NCI-H82 treated with DMSO at 0.1 percent for 48 hours (cell line): ENCODE measurements around the gene PRKCQ.
A peak's percentile ranks its signal among the peaks of the same experiment; 100 is the strongest.

Source experiments
- DNase-seq: peaks from one replicate; lab custom pipeline; 2025; ENCODE audit not compliant: unreplicated experiment; lab: John Stamatoyannopoulos, UW

PRKCQ gene

DNA sequence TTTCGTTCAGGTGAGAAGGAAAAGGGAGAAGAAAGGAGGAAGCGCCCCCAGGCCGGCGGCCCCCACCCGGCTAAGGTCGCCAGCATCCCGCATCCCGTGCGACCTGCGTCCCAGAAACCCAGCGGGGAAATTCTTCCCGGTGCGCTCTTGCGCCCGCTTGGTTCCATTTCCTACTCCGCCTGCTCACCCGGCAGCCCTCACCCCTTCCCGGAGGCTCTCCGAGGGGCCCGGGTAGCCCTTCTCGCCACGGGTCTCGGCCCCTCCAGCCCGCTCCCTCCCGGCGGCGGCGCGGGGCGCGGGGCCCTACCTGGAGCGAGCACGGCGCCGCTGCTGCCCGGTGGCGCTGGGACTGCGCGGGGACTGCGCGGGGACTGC, at the start of gene PRKCQ:
Gene PRKCQ, minus strand, starts transcription at position 373 of the 375 bp plus-strand sequence. CDS start 65,141 bp downstream, outside the sequence.
- DNase-seq, result no peak

GRCh38 chr10:6625428-6625827, 45.4 kb upstream of the PRKCQ start:
- peak; percentile 15 for DNase-seq

DNA sequence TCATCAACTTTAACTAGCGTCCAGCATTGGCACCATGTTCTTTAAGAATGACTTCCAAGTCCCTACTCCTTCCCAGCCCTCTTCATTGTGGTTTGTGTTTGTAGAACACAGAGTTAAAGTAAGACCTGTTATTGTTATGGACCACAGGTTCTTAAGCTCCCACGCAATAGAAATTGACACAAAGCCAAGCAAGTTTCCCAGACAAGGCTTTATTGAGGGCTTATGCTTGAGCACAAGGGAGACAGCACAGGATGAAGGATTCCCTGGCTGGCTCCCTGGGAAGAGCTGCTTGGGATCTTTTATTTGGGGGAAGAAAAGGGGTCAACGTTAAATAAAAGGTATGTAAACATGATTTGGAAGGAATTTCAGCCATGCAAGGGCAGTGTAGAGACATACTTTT, 44.3 kb upstream of the PRKCQ start:
- no peak for DNase-seq

DNA sequence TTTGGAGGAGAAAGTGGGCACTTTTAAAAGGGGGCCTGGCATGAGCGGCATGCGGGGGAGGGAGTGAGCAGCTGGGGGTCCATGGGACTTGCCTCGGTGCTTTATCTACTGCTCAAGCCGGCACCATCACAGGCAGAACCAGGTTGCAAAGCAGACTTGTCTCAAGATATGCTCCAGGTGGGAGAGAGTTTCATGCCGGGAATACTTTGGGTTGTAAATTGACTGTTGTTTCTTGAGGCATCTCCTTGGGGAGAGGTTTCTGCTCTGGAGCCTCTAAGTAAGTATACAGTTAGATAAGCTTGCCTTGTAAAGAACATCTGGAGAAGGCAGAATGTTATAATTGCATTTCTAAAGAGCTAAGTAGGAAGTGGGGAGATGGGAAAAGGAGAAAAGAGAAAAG, 42.8 kb upstream of the PRKCQ start:
- no peak for DNase-seq

GRCh38 chr10:6621536-6621935, 41.5 kb upstream of the PRKCQ start:
- no peak for DNase-seq

DNA sequence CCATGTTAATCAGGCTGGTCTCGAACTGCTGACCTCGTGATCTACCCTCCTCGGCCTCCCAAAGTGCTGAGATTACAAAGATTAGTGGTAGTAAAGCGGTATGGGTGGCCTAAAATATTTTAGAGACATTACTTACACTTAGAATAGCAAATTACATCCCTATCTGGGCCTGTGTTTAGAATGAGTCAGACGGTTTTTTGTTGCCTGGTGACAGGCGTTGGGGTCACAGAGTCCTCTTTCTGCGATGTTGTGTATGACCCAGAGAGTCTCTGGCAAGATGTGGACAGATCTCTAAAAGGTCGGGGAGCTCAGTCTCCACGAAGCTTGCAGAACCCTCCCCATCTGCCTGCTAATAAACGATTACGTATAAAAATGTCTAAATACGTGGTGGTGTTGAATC, 39.6 kb upstream of the PRKCQ start:
- DNase-seq, result no peak

DNA sequence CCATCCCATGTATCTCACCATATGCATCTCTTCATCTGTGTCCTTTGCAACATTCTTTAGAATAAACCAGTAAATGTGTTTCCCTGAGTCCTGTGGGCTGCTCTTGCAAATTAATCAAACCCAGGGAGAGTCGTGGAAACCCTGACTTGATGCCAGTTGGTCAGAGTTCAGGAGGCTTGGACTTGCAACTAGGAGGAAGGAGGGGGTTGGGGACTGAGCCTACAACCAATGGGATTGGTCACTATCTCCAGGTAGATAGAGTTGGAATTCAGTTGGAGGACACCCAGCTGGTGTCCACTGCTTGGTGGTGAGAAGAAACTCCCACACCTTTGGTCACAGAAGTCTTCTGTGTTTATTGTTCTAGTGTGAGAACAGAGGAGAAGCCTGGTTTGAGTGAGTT, 38.3 kb upstream of the PRKCQ start:
- no peak for DNase-seq

- no peak for DNase-seq
Measured at GRCh38 chr10:6617309-6618076, 37.4 kb upstream of the PRKCQ start.

- DNase-seq, result no peak
Measured at GRCh38 chr10:6615971-6616370, 35.9 kb upstream of the PRKCQ start.

DNA sequence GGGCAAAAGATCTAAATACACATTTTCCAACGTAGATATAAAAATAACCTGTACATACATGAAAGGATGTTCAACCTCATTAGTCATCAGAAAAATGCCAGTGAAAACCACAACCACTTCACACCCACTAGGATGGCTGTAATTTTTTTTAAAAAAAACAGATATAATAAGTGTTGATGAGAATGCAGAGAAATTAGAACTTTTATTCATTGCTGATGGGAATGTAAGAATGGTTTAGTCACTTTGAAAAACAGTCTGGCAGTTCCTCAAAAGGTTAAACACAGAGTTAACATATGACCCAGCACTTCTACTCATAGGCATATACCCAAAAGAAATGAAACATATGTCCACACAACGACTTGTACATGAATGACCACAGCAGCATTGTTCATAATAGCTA, 32.3 kb upstream of the PRKCQ start:
- DNase-seq, result no peak

- DNase-seq, result no peak
Measured at GRCh38 chr10:6610647-6611046, 30.6 kb upstream of the PRKCQ start.

DNA sequence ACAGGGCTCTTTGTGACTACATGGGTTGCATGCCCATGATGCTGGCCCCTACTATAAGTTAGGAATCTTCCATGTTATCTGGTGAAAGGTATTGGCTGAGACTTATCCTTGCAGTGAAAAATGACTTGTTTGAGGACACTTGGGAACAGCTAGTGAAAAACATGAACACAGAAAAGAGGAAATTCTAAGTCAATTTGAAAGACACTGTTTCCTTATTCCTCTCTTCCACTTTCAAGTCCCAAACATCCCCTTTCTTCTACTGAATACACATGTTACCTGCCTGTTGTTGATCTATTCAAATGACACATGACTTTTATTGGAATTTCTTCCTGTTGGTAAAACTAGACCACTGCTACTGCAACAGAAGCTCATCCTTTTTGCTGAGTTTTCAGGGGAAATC, 29.5 kb upstream of the PRKCQ start:
- no peak for DNase-seq

- DNase-seq, result no peak
Measured at GRCh38 chr10:6607778-6608177, 27.7 kb upstream of the PRKCQ start.

- DNase-seq, result no peak
Measured at GRCh38 chr10:6607182-6607581, 27.1 kb upstream of the PRKCQ start.

GRCh38 chr10:6603142-6604125, 23.4 kb upstream of the PRKCQ start:
- no peak for DNase-seq

- no peak for DNase-seq
Measured at GRCh38 chr10:6602700-6603084, 22.6 kb upstream of the PRKCQ start.

GRCh38 chr10:6602026-6602699, 22.1 kb upstream of the PRKCQ start:
- no peak for DNase-seq

- DNase-seq, result peak; percentile 27
Measured at GRCh38 chr10:6601246-6601805, 21.2 kb upstream of the PRKCQ start.

- no peak for DNase-seq
Measured at GRCh38 chr10:6600224-6600987, 20.3 kb upstream of the PRKCQ start.

- DNase-seq, result no peak
Measured at GRCh38 chr10:6598679-6599078, 18.6 kb upstream of the PRKCQ start.
